Uterus (tissue), 2 donors: ENCODE measurements around the gene TTLL7.

Source experiments
- CTCF ChIP-seq, 4 experiments: fragments of 200-600 bp in 2 of 4; fragments of 450-650 bp in 2 of 4; sonication (generic) in 2 of 4; IDR thresholded peaks; one replicate each; pipeline ENCODE4 v1.5.1; 2016 to 2019; ENCODE audit warnings: antibody characterized with exemption in 4 of 4, mild to moderate bottlenecking in 2 of 4, moderate library complexity in 1 of 4
- POLR2A ChIP-seq, 2 donors: fragments of 450-650 bp; IDR thresholded peaks; one replicate each; pipeline ENCODE4 v1.6.1; 2016; ENCODE audit warnings: antibody characterized with exemption in 2 of 2, mild to moderate bottlenecking in 1 of 2, moderate library complexity in 1 of 2

GRCh38 chr1:83845437-83846071 lies 153.4 kb downstream of the TTLL7 start:
- TF ChIP-seq CTCF (IDR thresholded peaks at IDR 0.05) (no peak), POLR2A (IDR thresholded peaks at IDR 0.05) (no peak)
